HepG2 (cell line): Measurements from ENCODE around the gene KLB. TPM values are rescaled to one million over a fixed set of nuclear protein-coding genes. Genes with fewer than 3 reads are reported as not detected.

Experiments used
- ASH2L ChIP-seq: fragments of 300-600, 200-600 bp; sonication (generic); IDR thresholded peaks from 2 replicates; pipeline ENCODE4 v1.7.0; 2017; ENCODE audit warnings: low read depth, mild to moderate bottlenecking, moderate library complexity, mixed read lengths, low read length; ENCODE audit not compliant: insufficient read length
- ATM ChIP-seq: fragments of 450-650 bp; IDR thresholded peaks from 2 replicates; pipeline ENCODE4 v1.7.1; 2017; ENCODE audit warnings: mild to moderate bottlenecking, borderline replicate concordance
- CREBL2 ChIP-seq: sonication (generic); formaldehyde crosslinking; IDR thresholded peaks from 2 replicates; pipeline ENCODE4 v1.8.1; 2023; ENCODE audit warnings: missing genetic modification reagents, mild to moderate bottlenecking, borderline replicate concordance
- DRAP1 ChIP-seq: IDR thresholded peaks from 2 replicates; pipeline ENCODE4 v1.6.1; 2016; ENCODE audit warnings: missing genetic modification reagents, missing compliant biosample characterization
- HOXA9 ChIP-seq: sonication (generic); formaldehyde crosslinking; IDR thresholded peaks from 2 replicates; pipeline ENCODE4 v1.8.1; 2022; ENCODE audit warnings: missing genetic modification reagents, mild to moderate bottlenecking, moderate library complexity, borderline replicate concordance
- IRX3 ChIP-seq: sonication (generic); formaldehyde crosslinking; IDR thresholded peaks from 2 replicates; pipeline ENCODE4 v1.8.1; 2023; ENCODE audit warnings: mild to moderate bottlenecking, low read depth, missing genetic modification reagents, borderline replicate concordance
- MTA1 ChIP-seq: sonication (generic); formaldehyde crosslinking; IDR thresholded peaks from 2 replicates; pipeline ENCODE4 v1.4.0; 2020; ENCODE audit warnings: missing genetic modification reagents, mild to moderate bottlenecking, borderline replicate concordance
- MYNN ChIP-seq: sonication (generic); formaldehyde crosslinking; IDR thresholded peaks from 2 replicates; pipeline ENCODE4 v1.4.0; 2020; ENCODE audit warnings: mild to moderate bottlenecking, low read depth, missing genetic modification reagents
- NFE2L2 ChIP-seq: fragments of 150-350 bp; IDR thresholded peaks from 2 replicates; pipeline ENCODE4 v1.6.1; 2014; ENCODE audit warnings: low read length
- NR3C1 ChIP-seq: sonication (generic); formaldehyde crosslinking; IDR thresholded peaks from 2 replicates; pipeline ENCODE4 v1.4.0; 2020; ENCODE audit warnings: missing genetic modification reagents
- PLSCR1 ChIP-seq: sonication (generic); formaldehyde crosslinking; IDR thresholded peaks from 2 replicates; pipeline ENCODE4 v1.5.0; 2020; ENCODE audit warnings: missing genetic modification reagents, mild to moderate bottlenecking, borderline replicate concordance
- POLR2G ChIP-seq: fragments of 200-400 bp; formaldehyde crosslinking; IDR thresholded peaks from 2 replicates; pipeline ENCODE4 v1.6.1; 2018; ENCODE audit warnings: mild to moderate bottlenecking, low read depth, low read length, moderate library complexity
- PRPF4 ChIP-seq: fragments of 200-400 bp; formaldehyde crosslinking; IDR thresholded peaks from 2 replicates; pipeline ENCODE4 v1.6.1; 2016; ENCODE audit warnings: low read length, low read depth; ENCODE audit not compliant: poor library complexity, severe bottlenecking
- RARG ChIP-seq: sonication (generic); formaldehyde crosslinking; IDR thresholded peaks from 2 replicates; pipeline ENCODE4 v1.4.0; 2020; ENCODE audit warnings: low read depth, mild to moderate bottlenecking, missing genetic modification reagents
- SALL2 ChIP-seq: sonication (generic); formaldehyde crosslinking; IDR thresholded peaks from 2 replicates; pipeline ENCODE4 v1.8.1; 2023; ENCODE audit warnings: mild to moderate bottlenecking, missing genetic modification reagents, inconsistent platforms
- SRY ChIP-seq: sonication (generic); formaldehyde crosslinking; IDR thresholded peaks from 2 replicates; pipeline ENCODE4 v1.8.0; 2022; ENCODE audit warnings: mild to moderate bottlenecking, missing genetic modification reagents
- SUZ12 ChIP-seq: fragments of 150-350 bp; IDR thresholded peaks from 2 replicates; pipeline ENCODE4 v1.6.1; 2014; ENCODE audit warnings: low read depth, low read length
- TCF7 ChIP-seq: sonication (generic); IDR thresholded peaks from 2 replicates; pipeline ENCODE4 v1.6.1; 2016; ENCODE audit warnings: antibody characterized with exemption, low read depth
- XBP1 ChIP-seq: sonication (generic); formaldehyde crosslinking; IDR thresholded peaks from 2 replicates; pipeline ENCODE4 v1.5.0; 2020; ENCODE audit warnings: missing genetic modification reagents
- ZBTB38 ChIP-seq: sonication (generic); formaldehyde crosslinking; IDR thresholded peaks from 2 replicates; pipeline ENCODE4 v1.5.1; 2020; ENCODE audit warnings: mild to moderate bottlenecking, missing genetic modification reagents
- ZNF350 ChIP-seq: sonication (generic); formaldehyde crosslinking; IDR thresholded peaks from 2 replicates; pipeline ENCODE4 v1.4.0; 2020; ENCODE audit warnings: mild to moderate bottlenecking, low read depth, missing genetic modification reagents, borderline replicate concordance
- ZNF639 ChIP-seq: conservative IDR thresholded peaks from 2 replicates; pipeline ENCODE4 v1.6.1; 2018; ENCODE audit warnings: missing genetic modification reagents
- ZNF781 ChIP-seq: sonication (generic); formaldehyde crosslinking; IDR thresholded peaks from 2 replicates; pipeline ENCODE4 v1.5.1; 2020; ENCODE audit warnings: borderline replicate concordance, mild to moderate bottlenecking, missing genetic modification reagents; ENCODE audit errors: not compliant biosample characterization
- ZNF841 ChIP-seq: sonication (generic); formaldehyde crosslinking; IDR thresholded peaks from 2 replicates; pipeline ENCODE4 v1.8.1; 2023; ENCODE audit warnings: missing genetic modification reagents, borderline replicate concordance
- ZUFSP ChIP-seq: sonication (generic); formaldehyde crosslinking; IDR thresholded peaks from 2 replicates; pipeline ENCODE4 v1.9.0; 2021; ENCODE audit warnings: missing genetic modification reagents, mild to moderate bottlenecking, borderline replicate concordance
- ZZZ3 ChIP-seq: sonication (generic); formaldehyde crosslinking; IDR thresholded peaks from 2 replicates; pipeline ENCODE4 v1.4.0; 2020; ENCODE audit warnings: missing genetic modification reagents, mild to moderate bottlenecking, borderline replicate concordance
- polyA plus RNA-seq, 8 experiments: library from polyadenylated mRNA; depleted of rRNA in 3 of 8; stranded (reverse) in 7 of 8; unstranded in 1 of 8; fragments of >200 nt; fragmentation: Illumina TruSeq in 4 of 8; extraction: Trizol in 4 of 8; gene quantifications; 2 replicates each; pipeline versions ENCODE4 v1.2.1 to v1.2.3, GENCODE V29; 2011 to 2016; ENCODE audit warnings: low read depth in 4 of 8, missing spikeins in 1 of 8, mixed read lengths in 1 of 8; ENCODE audit not compliant: insufficient read depth in 1 of 8
- total RNA-seq, 5 experiments: library from RNA; depleted of rRNA; stranded (reverse); fragments of >200 nt; fragmentation: Illumina TruSeq; extraction: Trizol; gene quantifications; 2 replicates each; pipeline ENCODE4 v1.2.3, GENCODE V29; 2016; ENCODE audit warnings: low read depth in 1 of 5

The KLB gene
- total and polyA plus RNA-seq, 2 of the 13 experiments (the other 11 are each of a cell fraction or from before 2014, with no cell fraction given) = 25.3 to 82.0 TPM

GRCh38 chr4:39458505-39459300, 52.0 kb downstream of the KLB start, which contains the start of the genes LIAS and RPL9 (continued):
- TF ChIP-seq HOXA9 (0 out of 2 replicates have a peak, but pooled peaks have one; percentile 52), POLR2G (peak; percentile 98), TCF7 (no peak), ZBTB38 (CRISPR knock-in tag) (0 out of 2 replicates have a peak, but pooled peaks have one; percentile 38), RARG (CRISPR knock-in tag) (no peak), IRX3 (CRISPR knock-in tag) (no peak), ZNF781 (peak; percentile 14), SALL2 (CRISPR knock-in tag) (peak; percentile 83), MTA1 (CRISPR knock-in tag) (peak; percentile 72; the same call in 1 of the 2 replicates), ZNF350 (CRISPR knock-in tag) (peak; percentile 60; the same call in 1 of the 2 replicates), NR3C1 (CRISPR knock-in tag) (no peak), CREBL2 (CRISPR knock-in tag) (no peak; the same call in 1 of the 2 replicates), ATM (no peak), DRAP1 (CRISPR knock-in tag) (peak; percentile 99), ZUFSP (CRISPR knock-in tag) (no peak), ZNF639 (CRISPR knock-in tag) (no peak), NFE2L2 (no peak), ASH2L (peak; percentile 94), PLSCR1 (no peak), SRY (no peak), ZNF841 (CRISPR knock-in tag) (no peak), PRPF4 (no peak), SUZ12 (no peak), XBP1 (CRISPR knock-in tag) (peak; percentile 19; the same call in 1 of the 2 replicates), ZZZ3 (peak; percentile 99), MYNN (CRISPR knock-in tag) (no peak)
